COLO668 (cell line): ENCODE data around the gene KATNB1.
"Not testable (repeated sequence)": the region's sequence is repeated elsewhere in the genome, so short reads cannot be mapped to it uniquely, and the experiment has no call there.

Experiments
- DNase-seq: peaks from one replicate; lab custom pipeline; 2025; ENCODE audit not compliant: unreplicated experiment; lab: John Stamatoyannopoulos, UW

The KATNB1 gene

GRCh38 chr16:57725151-57725550 lies 10.4 kb upstream of the KATNB1 start:
- no peak for DNase-seq

DNA sequence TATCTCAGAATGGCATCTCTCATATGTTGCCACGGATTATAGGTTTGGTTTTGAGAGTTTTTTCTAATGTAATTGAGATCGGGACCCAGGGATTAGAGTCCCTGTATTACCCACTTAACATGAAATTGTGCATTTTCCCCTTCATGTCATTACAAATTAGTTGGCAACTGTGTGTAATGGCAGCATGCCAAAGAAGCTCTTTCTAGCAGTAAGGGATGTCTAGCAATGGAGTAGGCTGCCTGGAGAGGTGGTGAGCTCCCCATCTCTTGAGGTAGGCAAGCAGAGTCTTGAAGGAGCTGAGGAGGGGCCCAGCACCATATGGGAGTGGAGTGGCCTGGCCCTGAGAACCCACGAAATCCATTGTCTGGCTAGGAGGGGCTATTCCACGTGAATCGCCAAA lies 10.0 kb upstream of the KATNB1 start:
- no peak for DNase-seq

DNA sequence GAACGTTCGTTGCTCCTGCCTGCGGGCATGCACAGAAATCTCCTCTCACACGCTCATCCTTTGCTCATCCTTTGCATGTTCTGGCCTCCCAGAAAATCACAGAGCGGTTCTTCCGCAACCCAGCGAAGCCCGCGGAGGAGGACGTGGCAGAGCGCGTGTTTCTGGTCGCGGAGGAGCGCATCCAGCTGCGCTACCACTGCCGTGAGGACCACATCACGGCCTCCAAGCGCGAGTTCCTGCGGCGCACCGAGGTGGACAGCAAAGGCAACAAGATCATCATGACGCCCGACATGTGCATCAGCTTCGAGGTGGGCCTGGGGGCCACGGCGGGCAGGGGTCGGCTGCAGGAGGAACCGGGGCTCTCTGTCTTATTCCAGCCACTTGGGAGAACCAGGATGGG lies 9.6 kb upstream of the KATNB1 start:
- no peak for DNase-seq

DNA sequence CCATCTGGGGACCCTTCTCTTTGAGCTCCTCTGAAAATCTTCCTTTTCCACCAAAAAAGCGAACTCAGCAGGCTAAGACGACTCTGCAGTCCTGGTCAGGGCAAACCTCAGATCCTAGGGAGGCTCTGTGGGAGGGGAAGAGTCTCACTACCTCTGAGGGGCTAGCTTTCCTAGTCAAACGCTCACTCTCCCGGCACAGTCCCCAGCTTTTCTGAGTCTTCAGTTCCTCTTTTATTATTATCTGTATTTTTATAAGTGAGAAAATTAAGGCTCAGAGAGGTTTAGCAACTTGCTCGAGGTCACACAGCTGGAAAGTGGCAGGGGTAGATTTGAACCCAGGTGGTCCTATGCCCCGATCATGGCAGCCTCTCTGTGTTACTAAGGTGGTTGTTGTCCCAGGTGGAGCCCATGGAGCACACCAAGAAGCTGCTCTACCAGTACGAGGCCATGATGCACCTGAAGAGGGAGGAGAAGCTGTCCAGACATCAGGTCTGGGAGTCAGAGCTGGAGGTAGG lies 9.1 kb upstream of the KATNB1 start:
- DNase-seq = no peak

DNA sequence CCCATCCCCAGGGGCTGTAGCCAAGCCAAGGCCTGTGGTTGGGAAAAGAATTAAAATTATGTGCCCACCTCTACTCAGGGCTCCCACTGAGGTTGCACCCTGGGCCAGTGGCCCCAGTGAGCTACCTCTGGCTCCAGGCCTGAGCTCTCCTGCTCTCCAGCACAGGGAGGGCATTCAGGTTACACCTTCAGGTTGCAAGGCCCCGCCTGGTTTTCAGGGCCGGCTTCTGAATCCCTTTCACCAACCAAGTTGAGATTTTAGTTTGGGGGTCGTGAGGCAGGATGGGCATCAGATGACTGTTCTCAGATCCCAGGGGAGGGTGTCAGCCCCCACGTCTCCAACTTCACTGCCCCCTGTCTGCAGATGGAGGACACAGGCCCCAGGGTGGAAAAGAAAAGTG lies 8.0 kb upstream of the KATNB1 start:
- no peak for DNase-seq

DNA sequence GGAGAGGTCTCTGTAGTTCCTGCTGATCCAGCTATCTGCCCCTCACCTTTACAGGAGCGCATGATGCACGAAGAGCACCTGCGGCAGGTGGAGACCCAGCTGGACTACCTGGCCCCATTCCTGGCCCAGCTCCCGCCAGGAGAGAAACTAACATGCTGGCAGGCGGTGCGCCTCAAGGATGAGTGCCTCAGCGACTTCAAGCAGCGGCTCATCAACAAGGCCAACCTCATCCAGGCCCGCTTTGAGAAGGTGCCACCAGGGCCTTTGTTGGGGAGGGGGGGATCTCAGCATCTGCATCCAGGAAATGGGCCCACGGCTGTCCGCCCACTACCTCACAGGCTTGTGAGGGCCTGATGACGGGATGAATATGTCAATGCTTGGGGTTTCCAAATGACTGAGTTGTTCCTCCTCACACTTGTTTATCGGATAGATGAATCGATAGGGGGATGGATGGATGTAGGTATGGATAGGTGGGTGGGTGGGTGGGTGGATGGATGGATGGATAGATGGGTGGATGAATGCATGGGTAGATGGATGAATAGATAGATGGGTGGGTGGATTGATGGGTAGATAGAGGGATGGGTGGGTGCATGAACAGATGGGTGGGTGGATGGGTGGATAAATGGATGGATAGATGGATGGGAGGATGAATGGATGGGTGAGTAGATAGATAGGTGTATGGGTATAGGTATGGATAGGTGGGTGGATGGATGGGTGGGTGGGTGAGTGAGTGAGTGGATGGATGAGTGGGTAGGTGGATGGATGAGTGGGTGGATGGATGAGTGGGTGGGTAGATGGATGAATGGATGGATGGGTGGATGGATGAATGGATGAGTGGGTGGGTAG lies 7.0 kb upstream of the KATNB1 start:
- no peak for DNase-seq

GRCh38 chr16:57729182-57729484 lies 6.4 kb upstream of the KATNB1 start:
- DNase-seq = no peak

- DNase-seq = not testable (repeated sequence)
Observed at GRCh38 chr16:57729852-57730251, 5.7 kb upstream of the KATNB1 start.

- DNase-seq = no peak
Observed at GRCh38 chr16:57730771-57731730, 4.5 kb upstream of the KATNB1 start.

GRCh38 chr16:57732037-57732436 lies 3.5 kb upstream of the KATNB1 start:
- no peak for DNase-seq

- no peak for DNase-seq
Observed at GRCh38 chr16:57732714-57733113, 2.9 kb upstream of the KATNB1 start.

DNA sequence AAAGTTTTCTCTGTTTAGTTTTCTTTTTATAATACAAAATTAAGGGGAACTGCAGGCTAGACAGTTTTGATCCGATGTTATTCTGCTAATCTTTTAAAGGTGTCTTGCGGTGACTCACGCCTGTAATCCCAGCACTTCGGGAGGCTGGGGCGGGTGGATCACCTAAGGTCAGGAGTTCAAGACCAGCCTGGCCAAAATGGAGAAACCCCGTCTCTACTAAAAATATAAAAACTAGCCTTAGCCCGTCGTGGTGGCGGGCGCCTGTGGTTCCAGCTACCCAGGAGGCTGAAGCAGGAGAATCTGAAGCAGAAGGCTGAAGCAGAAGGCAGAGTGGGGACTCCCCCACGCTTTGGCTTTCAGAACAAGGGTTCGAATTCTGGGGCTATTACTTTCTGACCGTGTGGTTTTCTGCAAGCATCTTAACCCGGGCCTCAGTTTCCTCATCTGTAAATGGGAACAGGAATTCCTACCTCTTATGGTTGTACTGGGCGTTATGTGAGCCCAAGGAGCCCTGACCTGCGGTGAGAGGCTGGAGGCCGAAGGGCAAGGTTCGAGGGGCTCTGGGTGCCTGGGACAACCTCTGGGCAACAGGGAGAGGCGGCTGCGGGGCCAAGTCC lies 1.2 kb upstream of the KATNB1 start:
- DNase-seq = no peak

- peak; percentile 99 for DNase-seq
Observed at GRCh38 chr16:57734925-57735754, 430 bp upstream of the KATNB1 start.

GRCh38 chr16:57736419-57737351 lies 1.1 kb downstream of the KATNB1 start:
- DNase-seq = peak; percentile 63

GRCh38 chr16:57738844-57739243 lies 3.3 kb downstream of the KATNB1 start:
- DNase-seq = no peak

DNA sequence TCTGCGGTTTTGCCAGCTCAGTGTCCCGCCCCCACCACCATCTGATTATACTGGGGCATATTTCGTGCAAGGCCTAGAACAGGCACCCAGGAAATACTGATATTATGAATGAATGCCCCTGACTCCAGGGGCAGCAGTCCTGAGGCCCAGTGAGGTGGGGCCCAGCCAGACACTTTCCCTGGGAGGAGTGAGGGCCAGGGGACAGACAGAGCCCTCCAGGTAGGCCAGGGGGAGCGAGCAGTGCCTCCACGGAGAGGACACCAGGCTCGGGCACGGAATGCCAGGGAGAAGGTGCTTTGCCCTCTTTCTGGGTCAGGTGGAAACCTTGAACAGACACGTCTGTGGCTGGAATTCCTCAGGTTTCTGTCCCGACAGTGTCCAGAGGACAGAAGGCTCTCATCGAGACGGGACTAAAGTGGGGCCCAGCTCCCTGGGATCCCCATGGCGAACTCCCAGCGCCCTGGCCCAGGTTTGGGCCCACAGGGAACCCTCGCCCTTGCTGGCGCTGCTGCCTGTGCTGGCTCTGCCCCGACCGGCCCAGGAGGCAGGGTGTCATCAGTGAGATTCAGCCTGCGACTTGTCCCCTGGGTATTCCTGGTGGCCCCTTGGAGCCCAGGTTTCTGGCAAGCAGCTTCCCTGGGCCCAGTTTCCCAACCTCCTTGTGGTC lies 4.3 kb downstream of the KATNB1 start:
- DNase-seq = no peak

DNA sequence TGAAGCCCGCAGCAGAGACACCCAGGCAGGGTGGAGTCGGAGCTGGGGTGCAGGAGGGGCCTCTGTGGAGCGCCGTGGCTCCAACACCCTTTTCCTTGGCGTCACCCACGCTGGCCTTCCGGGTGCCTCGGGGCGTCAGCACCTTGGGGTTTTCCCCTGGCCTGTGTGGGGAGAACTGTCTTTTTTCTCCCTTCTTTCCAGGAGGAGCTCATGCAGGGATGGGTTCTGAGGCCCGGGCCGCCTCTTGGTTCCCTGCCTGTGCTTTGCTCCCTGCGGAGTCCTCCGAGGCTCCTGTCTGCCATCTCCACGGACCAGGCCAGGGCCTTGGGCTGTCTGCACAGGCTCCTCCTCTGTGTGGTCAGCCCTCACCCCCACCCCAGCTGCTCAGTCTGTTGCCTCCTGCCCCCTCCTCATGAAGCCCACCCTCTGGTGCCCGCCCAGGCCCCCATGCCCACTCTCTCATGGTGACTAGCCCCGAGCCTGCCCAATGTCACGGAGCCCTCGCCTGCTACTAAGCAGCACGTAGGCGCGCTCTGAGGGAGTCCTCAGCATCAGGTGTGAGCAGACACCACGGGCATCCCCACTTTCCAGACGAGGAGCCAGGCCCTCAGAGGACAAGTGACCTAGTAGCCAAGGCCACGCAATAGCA lies 5.0 kb downstream of the KATNB1 start:
- DNase-seq = no peak

- no peak for DNase-seq
Observed at GRCh38 chr16:57741660-57742191, 6.2 kb downstream of the KATNB1 start.
